HG03108 (cell line): ENCODE measurements around the gene PRKG2.

ENCODE experiments used
- ATAC-seq: cut with Tn5 transposase; IDR thresholded peaks from one replicate; pipeline ENCODE4 v1.9.1; 2021; ENCODE audit warnings: moderate library complexity; ENCODE audit not compliant: unreplicated experiment

PRKG2 gene

GRCh38 chr4:81042578-81043365, 172.2 kb downstream of the PRKG2 start:
- no peak for ATAC-seq

GRCh38 chr4:81040012-81040659, 174.9 kb downstream of the PRKG2 start:
- ATAC-seq, result no peak

DNA sequence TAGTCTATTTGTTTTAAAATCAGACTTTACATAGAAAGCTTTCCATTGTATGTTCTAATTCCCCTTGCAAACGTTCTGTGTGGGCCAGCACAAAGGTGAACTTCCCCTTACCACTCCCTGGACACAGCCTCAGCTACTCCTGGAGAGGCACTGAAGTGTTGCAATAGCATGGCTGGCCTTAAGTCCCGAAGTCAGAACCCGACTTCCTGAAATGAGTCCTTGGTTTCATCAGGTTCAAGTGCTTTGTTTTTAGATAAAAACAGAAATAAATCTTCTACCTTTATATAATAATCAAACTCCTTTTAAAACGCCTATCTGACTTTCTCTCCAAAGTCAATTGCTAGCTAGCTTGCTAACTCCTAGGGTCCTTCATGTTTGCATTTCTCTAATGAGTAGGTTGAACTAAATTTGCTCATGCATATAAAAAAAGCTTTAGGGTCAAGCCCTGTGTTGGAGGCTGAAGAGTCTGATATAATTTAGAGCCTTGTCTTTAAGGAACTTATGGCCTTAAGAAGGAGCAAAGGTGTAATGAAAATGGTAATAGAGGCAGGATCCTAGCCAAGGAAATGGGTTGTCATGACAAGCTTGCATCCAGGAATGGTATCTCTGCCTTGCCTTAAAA, 175.6 kb downstream of the PRKG2 start:
- ATAC-seq, result no peak

- no peak for ATAC-seq
Measured at GRCh38 chr4:81038636-81039350, 176.2 kb downstream of the PRKG2 start.
